HG03558 (cell line): Measurements from ENCODE around the gene PTPRN2.
"Not testable (repeated sequence)": the region's sequence is repeated elsewhere in the genome, so short reads cannot be mapped to it uniquely, and the experiment has no call there.

Experiments used
- ATAC-seq: cut with Tn5 transposase; IDR thresholded peaks from one replicate; pipeline ENCODE4 v1.9.1; 2021; ENCODE audit warnings: moderate number of reproducible peaks; ENCODE audit not compliant: unreplicated experiment; ENCODE audit errors: extremely low read depth

The PTPRN2 gene

GRCh38 chr7:158362912-158363905 is 224.4 kb downstream of the PTPRN2 start:
- no peak for ATAC-seq

DNA sequence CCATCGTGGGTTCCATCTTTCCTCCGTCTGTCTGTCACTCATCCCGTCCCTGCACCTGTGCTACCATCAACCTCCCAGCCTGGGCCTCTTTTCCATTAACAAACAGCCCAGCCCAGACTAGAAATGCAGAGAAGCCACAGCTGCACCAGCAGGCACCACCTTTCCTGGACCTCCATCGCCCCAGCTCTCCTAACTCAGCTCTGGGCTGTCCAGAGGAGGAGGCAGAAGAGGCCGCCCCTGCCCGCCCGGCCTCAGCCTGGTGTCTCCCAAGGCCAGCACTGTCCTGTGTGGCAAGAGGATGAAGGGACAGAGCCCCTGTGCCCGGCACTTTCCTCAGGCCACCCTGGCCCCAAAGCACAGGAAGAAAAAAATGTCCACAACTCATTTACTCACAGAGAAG is 225.6 kb downstream of the PTPRN2 start:
- no peak for ATAC-seq

DNA sequence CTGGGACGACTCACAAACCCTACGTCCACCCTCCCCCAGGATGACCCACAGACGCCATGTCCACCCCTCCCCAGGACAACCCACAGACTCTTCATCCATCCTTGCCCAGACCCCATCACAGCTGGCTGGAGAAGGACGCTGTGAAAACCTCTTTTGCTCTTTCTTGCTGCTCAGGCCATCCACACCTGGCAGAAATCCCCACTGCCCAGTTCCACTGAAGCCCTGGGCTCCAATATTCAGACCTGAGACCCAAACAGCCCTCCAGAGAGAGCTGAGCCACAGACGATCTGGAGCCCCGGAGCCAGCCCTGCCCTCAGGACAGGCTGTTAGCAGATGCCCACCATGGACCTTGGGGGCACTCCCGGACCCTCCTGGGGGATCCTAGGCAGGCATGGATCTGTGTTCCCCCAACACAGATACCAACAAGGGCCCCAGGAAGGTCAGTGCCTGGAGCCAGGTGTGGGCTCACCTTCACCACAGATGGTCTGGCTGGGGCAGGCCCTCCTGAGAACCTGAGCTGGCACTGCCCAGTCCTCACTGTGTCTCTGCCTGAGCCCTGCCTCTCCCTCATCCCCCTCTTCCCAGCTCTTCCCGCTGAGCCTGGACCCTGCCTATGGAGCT is 226.2 kb downstream of the PTPRN2 start:
- no peak for ATAC-seq

DNA sequence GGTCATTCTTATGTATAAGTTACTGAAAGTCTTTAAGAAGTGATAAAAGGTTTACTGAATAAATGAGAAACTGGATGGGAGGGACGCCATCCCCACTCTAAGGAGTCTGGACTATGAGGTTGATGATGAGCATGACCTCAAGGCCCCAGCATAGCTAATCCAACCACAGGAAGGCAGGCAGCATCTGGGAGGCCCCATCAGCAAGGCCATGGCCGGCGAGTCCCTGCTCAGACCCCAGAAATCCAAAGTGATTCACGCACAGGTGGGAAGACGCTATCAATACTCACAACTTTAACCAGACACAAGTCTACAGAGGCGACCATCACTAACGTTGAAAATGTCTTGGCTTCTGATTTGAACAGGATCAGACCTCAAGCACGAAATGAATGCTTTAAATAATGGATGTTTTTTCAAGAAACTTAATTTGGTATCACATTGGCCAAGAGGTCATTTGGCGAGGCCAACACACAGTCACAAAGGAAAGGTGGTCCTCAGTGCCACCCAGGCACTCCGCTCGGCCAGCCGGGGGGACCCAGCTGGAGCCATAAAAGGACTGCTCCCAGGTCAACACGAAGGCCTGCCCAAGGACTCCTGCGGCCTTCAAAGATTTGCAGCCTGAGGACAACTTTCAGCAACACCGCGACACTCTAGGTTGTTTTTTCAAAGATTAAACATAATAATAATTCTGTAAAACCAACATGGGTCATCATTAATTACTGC is 228.5 kb downstream of the PTPRN2 start:
- ATAC-seq = no peak

DNA sequence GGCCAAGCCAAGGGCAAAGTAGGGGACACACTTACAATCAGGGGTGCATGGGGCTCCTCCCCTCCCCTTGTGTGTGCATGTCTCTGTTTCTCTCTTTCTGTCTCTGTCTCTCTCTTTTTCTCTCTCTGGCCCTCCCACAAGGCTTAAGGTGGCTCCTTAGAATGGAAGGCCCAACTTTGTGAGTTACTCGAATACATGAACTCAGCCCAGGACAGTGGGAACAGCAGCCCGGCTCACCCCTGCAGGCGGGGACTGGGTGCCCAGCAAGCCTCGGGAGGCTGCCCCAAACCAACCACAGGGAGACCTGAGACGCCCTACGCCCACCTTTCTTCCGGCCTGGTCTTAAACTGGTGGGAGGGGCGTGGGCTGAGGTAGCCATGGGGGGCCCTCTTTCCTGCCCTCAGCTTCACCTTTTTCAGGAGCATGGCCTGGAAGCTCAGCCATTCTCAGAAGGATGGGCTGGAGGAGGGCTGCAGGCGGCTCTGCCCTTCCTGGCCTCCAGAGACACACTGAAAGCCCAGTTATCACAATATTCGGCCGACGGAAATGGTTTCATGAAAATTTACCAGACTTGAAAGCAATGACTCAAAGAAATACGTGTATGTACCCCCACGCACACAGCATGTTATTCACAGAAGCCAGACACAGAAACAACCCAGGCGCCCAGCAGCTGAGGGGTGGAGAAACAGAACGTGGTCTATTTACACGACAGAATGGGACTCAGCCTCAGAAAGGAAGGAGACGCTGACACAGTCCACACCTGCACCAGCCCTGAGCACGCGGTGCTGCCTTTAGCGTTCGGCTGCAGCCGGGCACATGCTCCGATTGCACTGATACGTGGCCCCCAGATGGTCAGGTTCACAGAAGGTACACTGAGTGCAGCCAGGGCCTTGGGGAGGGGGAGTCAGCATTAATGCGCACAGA is 229.5 kb downstream of the PTPRN2 start:
- ATAC-seq = no peak

DNA sequence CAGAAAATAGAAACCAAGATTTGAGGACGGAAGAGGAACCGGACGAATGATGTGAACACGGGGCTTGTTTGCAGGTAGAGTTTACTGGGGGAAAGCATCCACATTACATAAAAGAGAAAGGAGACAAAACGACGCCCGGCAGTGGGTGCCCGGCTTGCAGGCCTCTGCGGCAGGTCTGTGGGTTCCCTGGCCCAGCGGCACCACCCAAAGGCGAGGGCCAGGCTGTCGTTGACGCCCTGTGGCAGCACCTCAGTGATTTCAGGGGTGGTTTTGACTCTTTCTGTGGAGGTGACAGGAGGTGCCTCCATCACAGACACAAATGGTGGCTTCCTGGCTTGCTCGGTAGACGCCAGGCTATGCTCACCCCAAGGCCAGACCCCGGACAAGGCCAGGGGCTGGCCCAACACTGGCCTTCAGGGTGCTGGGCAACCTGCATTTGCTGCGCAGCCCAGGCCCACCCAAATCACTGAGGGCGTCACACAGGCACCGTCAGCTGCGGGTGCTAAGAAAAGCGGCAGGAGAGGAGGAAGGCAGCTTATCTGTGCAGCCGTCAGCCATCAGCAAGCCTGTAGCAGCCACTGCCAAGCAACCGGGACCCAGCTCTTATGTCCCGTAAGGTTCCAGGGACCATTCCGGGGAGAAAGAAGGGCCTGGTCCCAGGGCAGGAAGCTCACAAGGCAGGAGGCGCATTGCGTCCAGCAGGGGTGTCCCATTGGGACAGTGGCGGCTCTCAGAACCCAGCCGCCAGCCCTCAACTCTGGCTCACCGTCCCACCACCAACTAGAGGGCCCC is 230.3 kb downstream of the PTPRN2 start:
- no peak for ATAC-seq

GRCh38 chr7:158356454-158356853 is 231.2 kb downstream of the PTPRN2 start:
- ATAC-seq = no peak

DNA sequence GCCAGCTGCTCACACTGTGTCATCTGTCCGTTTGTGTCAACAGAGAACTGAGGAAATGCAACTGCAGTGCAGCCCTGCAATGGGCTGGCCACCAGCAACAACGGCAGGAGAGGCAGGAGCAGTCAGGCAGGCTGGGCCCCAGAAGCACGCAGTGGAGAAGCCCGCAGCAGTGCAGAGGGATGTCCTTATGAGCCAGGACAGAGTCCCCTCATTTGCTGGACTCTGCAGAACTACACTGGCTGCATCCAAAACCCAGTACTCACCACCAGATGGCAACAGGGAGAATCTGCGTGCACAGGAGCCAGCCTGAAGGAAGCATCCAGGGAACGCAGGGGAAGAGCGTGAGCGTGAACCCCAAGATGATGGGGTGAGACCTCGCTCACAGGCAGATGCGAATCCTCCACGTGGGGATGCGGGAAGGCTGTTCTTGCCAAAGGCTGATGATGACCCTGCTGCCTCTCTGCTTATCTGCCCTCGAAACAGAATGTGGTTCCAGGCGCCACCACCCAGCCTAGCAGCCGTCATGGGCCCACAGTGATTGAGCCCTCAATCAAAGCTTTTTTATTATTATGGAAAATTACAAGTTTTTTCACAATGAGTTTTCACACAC is 232.1 kb downstream of the PTPRN2 start:
- no peak for ATAC-seq

DNA sequence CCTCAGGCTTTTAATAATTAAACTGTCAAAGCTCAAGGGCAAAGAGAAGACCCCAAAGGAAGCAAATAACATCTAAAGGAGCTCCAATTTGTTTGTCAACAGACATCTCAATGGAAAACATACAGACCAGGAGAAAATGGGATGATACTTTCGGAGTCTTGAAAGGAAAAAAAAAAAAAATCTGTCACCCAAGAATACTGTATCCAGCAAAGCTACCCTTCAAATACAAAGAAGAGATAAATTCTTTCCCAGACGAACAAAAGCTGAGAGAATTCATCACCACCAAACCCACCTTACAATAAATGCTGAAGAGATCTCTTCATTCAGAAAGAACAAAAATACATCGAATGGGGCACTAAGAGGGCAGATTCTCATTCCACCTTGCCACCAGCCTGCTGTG is 232.8 kb downstream of the PTPRN2 start:
- ATAC-seq = no peak

DNA sequence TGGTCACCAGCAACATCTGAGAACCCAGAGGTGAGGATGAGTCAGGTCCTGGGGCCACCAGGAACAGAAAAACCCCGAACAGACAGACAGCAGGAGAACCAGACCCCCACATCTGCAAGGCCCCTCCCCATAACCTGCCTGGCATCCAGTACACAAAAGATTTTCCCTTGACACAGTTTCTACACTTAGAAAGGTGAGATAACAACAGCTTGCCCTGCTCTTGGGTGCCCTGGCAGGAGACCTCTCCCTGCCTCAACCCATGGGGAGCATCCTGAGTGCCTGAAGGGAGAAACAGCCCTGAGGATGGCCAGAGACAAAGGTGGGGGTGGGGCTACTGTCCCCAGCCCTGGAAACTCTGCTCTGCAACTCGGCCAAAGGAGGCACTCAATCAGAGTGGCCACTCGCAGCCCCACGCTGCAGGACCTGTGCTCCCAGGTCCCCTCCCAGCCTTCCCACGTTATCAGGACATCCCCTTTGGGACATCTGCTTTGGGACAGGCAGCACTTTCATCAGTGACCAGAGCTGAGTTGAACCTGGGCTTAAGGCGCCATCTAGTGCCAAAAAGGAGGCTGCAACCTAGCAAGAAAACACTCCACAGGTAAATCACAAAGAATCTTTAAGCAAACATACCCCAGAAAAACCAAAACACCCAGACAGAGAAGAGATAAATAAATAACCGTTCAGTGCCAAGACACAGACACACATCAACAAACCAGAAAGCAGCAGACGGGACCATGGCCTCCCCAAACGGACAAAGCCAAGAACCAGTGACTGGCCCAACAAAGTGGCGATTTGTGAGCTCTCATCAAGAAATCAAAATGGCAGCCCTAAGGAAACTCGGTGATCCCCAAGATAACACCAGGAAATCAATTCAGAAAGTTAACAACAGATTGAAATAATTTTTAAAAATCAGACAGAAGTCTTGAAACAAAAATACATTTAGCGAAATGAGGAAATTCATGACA is 233.7 kb downstream of the PTPRN2 start:
- no peak for ATAC-seq

DNA sequence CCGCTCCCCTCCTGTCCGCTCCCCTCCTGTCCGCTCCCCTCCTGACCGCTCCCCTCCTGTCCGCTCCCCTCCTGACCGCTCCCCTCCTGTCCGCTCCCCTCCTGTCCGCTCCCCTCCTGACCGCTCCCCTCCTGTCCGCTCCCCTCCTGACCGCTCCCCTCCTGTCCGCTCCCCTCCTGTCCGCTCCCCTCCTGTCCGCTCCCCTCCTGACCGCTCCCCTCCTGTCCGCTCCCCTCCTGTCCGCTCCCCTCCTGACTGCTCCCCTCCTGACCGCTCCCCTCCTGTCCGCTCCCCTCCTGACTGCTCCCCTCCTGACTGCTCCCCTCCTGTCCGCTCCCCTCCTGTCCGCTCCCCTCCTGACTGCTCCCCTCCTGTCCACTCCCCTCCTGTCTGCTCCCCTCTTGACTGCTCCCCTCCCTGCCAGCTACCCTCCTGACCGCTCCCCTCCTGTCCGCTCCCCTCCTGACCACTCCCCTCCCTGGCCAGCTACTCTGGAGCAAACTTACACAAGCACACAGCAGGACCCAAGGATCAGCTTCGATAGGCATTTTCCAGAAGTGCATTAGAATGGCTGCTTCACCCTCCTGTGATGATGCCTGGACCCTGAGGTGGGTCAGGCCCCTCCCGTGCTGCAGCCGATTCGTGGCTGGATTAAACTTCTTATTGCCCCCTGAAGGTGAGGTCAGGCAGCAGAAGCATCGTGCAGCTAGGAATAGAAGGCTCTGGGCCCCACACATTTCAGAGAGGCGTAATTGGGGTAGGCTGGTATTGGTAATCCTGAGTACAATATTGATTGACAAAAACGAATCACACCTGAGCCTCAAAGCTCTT is 235.5 kb downstream of the PTPRN2 start:
- not testable (repeated sequence) for ATAC-seq

- ATAC-seq = no peak
Observed at GRCh38 chr7:158351481-158351880, 236.1 kb downstream of the PTPRN2 start.

DNA sequence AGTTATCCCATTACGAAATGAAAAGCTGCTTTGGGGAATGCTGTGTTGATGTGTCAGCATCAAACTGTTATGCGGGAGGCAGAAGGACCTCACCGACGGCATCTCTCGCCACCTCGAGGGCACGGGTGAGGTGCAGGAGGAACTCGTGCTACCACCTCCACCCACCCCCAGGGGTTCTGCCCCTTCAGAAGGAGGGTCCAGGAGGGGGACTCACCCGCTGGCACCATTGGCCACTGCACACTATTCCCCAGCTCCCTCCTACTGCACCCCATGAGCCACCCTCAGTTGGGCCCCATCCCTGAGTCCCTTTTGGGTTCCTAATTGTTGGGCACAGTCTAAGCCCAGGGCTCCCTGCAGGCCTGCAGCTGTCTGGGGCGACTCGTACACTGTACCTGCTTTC is 236.6 kb downstream of the PTPRN2 start:
- no peak for ATAC-seq

GRCh38 chr7:158350166-158350900 is 237.3 kb downstream of the PTPRN2 start:
- no peak for ATAC-seq

GRCh38 chr7:158348446-158348845 is 239.2 kb downstream of the PTPRN2 start:
- ATAC-seq = no peak

GRCh38 chr7:158348039-158348438 is 239.6 kb downstream of the PTPRN2 start:
- not testable (repeated sequence) for ATAC-seq
